Suprapubic skin (tissue), 4 donors: ENCODE measurements around the gene MARCOL.
"Not testable (repeated sequence)": the region's sequence is repeated elsewhere in the genome, so short reads cannot be mapped to it uniquely, and the experiment has no call there.

Experiments
- CTCF ChIP-seq, 2 donors: fragments of 200-600 bp in 1 of 2; fragments of 450-650 bp in 1 of 2; sonication (generic) in 1 of 2; IDR thresholded peaks; one replicate each; pipeline ENCODE4 v1.5.1; 2016 to 2019; ENCODE audit warnings: antibody characterized with exemption in 2 of 2, mild to moderate bottlenecking in 1 of 2, moderate library complexity in 1 of 2
- POLR2A ChIP-seq, 2 donors: fragments of 450-650 bp; IDR thresholded peaks; one replicate each; pipeline ENCODE4 v1.6.1; 2017; ENCODE audit warnings: antibody characterized with exemption in 2 of 2, mild to moderate bottlenecking in 2 of 2, moderate library complexity in 2 of 2
- POLR2AphosphoS5 ChIP-seq, 3 donors: sonication (generic); formaldehyde crosslinking; IDR thresholded peaks; one replicate each; pipeline ENCODE4 v1.6.1; 2017; ENCODE audit warnings: antibody characterized with exemption in 3 of 3

DNA sequence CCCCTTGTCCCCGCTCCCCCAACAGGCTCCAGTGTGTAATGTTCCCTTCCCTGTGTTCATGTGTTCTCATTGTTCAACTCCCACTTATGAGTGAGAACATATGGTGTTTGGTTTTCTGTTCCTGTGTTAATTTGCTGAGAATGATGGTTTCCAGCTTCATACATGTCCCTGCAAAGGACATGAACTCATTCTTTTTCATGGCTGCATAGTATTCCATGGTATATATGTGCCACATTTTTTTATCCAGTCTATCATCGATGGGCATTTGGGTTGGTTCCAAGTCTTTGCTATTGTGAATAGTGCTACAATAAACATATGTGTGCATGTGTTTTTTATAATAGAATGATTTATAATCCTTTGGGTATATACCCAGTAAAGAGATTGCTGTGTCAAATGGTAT, 36.8 kb downstream of the MARCOL start:
- TF ChIP-seq CTCF, POLR2A, POLR2AphosphoS5 (IDR thresholded peaks at IDR 0.05): not testable (repeated sequence)
